T-cell (primary cell): ENCODE measurements around the gene CCDC127. TPM values are rescaled to one million over a fixed set of nuclear protein-coding genes. Genes with fewer than 3 reads are reported as not detected.
"Not testable (repeated sequence)": the region's sequence is repeated elsewhere in the genome, so short reads cannot be mapped to it uniquely, and the experiment has no call there.

Experiments
- ATAC-seq, 4 experiments: fragments of 200-7000 bp in 3 of 4; fragments of 150-1000 bp in 1 of 4; cut with Tn5 transposase; replicated peaks in 1 of 4; 1 replicate in 3 of 4; 2 replicates in 1 of 4; pipeline ENCODE4 v1.10.0; 2021; ENCODE audit warnings: moderate library complexity in 3 of 4, mild to moderate bottlenecking in 2 of 4, moderate number of reproducible peaks in 1 of 4
- CTCF ChIA-PET, 2 donors: fragments of 300-600 bp; sonication (Branson Sonifier 250); formaldehyde crosslinking; loops; one replicate each; lab custom pipeline; 2022; ENCODE audit warnings: antibody characterized with exemption in 2 of 2; lab: Charles Lee
- POLR2A ChIA-PET, 2 donors: fragments of 300-600 bp; sonication (Branson Sonifier 250); formaldehyde crosslinking; loops; one replicate each; lab custom pipeline; 2022; ENCODE audit warnings: antibody characterized with exemption in 2 of 2; lab: Charles Lee
- DNase-seq, 35 experiments: peaks; one replicate each; pipeline versions ENCODE4 v3.0.0 to v3.0.0-alpha.2; 2013 to 2023
- H3K27ac ChIP-seq: one replicate; pipeline ENCODE4 v1.5.1; 2013; ENCODE audit warnings: low read length
- H3K27me3 ChIP-seq, 2 experiments: replicated peaks in 1 of 2; 1 replicate in 1 of 2; 2 replicates in 1 of 2; pipeline versions ENCODE4 v1.6.1 to v1.7.0; 2013; ENCODE audit warnings: low read length in 1 of 2, mixed read lengths in 1 of 2; ENCODE audit not compliant: control insufficient read depth in 2 of 2, insufficient read depth in 2 of 2; ENCODE audit errors: extremely low read depth in 1 of 2
- H3K36me3 ChIP-seq, 2 donors: 1 replicate in 1 of 2; 2 replicates in 1 of 2; pipeline versions ENCODE4 v1.6.1 to v1.7.0; 2013; ENCODE audit warnings: low read length in 1 of 2; ENCODE audit not compliant: control insufficient read depth in 2 of 2, insufficient read depth in 1 of 2; ENCODE audit errors: extremely low read depth in 1 of 2
- H3K4me1 ChIP-seq, 2 experiments: 1 replicate in 1 of 2; 2 replicates in 1 of 2; pipeline versions ENCODE4 v1.6.1 to v1.7.0; 2013; ENCODE audit warnings: low read length in 2 of 2, mixed read lengths in 1 of 2; ENCODE audit not compliant: insufficient read depth in 2 of 2, control insufficient read depth in 1 of 2; ENCODE audit errors: extremely low read depth in 1 of 2
- H3K4me3 ChIP-seq, 2 donors: 1 replicate in 1 of 2; 2 replicates in 1 of 2; pipeline versions ENCODE4 v1.5.1 to v1.7.0; 2013; ENCODE audit warnings: mild to moderate bottlenecking in 2 of 2, low read length in 1 of 2, moderate library complexity in 1 of 2; ENCODE audit not compliant: control insufficient read depth in 1 of 2; ENCODE audit errors: extremely low read depth in 1 of 2
- H3K9me3 ChIP-seq: 2 replicates; pipeline ENCODE4 v1.7.0; 2013
- H3K27ac Mint-ChIP-seq, 2 donors: one replicate each; pipeline ENCODE4 v1.8.0; 2020 to 2021; ENCODE audit warnings: mild to moderate bottlenecking in 2 of 2, mixed read lengths in 2 of 2
- H3K27me3 Mint-ChIP-seq, 2 donors: one replicate each; pipeline ENCODE4 v1.8.0; 2021 to 2022; ENCODE audit warnings: mixed read lengths in 2 of 2
- H3K36me3 Mint-ChIP-seq: one replicate; pipeline ENCODE4 v1.8.0; 2021; ENCODE audit warnings: mixed read lengths
- H3K4me1 Mint-ChIP-seq, 3 donors: one replicate each; pipeline ENCODE4 v1.8.0; 2020 to 2022; ENCODE audit warnings: mixed read lengths in 3 of 3, mild to moderate bottlenecking in 1 of 3
- H3K4me3 Mint-ChIP-seq, 3 donors: one replicate each; pipeline ENCODE4 v1.8.0; 2020 to 2022; ENCODE audit warnings: mild to moderate bottlenecking in 3 of 3, mixed read lengths in 3 of 3, moderate library complexity in 3 of 3
- H3K9me3 Mint-ChIP-seq, 3 donors: one replicate each; pipeline ENCODE4 v1.8.0; 2020 to 2022; ENCODE audit warnings: mixed read lengths in 3 of 3
- WGBS: methylation state at CpG from one replicate; pipeline ENCODE4 v1.1.5; 2013; ENCODE audit warnings: missing lambda C conversion rate; ENCODE audit not compliant: insufficient coverage; 5-methylcytosine and 5-hydroxymethylcytosine counted together
- total RNA-seq, 35 experiments: library from RNA in 6 of 35; stranded (reverse) in 6 of 35; fragments of 120-200 nt in 1 of 35; gene quantifications; one replicate each; pipeline versions ENCODE4 v1.2.1 to v1.2.4 and lab custom pipeline; 2013 to 2026

Gene CCDC127
- total RNA-seq, 5 donors from 2014 or later (not counting 1 experiment from before 2014, with no cell fraction given): 2.5 to 9.8 (median 6.3) TPM

- 100% methylated on average over 3 of the region's 7 CpGs for WGBS
These were observed 22.6 kb upstream of the CCDC127 start for GRCh38 chr5:240550-240949.

GRCh38 chr5:237931-238330 lies 20.0 kb upstream of the CCDC127 start:
- H3K4me3 Mint-ChIP-seq, H3K9me3 Mint-ChIP-seq, H3K27me3 Mint-ChIP-seq, H3K27ac Mint-ChIP-seq, H3K4me3 ChIP-seq, POLR2A ChIA-PET, CTCF ChIA-PET, H3K4me1 Mint-ChIP-seq, H3K4me1 ChIP-seq, ATAC-seq, H3K27ac ChIP-seq, DNase-seq, H3K27me3 ChIP-seq, H3K9me3 ChIP-seq: not testable (repeated sequence)
- peaks cover 7 to 63% of the 10 kb centered on the region in 2 donors for H3K36me3 ChIP-seq
- peaks cover 49% of the 10 kb centered on the region for H3K36me3 Mint-ChIP-seq
- 97% methylated on average over 4 of the region's 8 CpGs for WGBS

More at GRCh38 chr5:240550-240949, 22.6 kb upstream of the CCDC127 start:
- Mint-ChIP-seq H3K4me1 (peaks cover 0 to 25% (median 0%) of the 10 kb centered on the region in 3 donors), H3K36me3 (peaks cover 39% of the 10 kb centered on the region)
- H3K9me3 ChIP-seq, DNase-seq, H3K4me3 ChIP-seq, H3K27me3 ChIP-seq, H3K9me3 Mint-ChIP-seq, ATAC-seq, H3K27me3 Mint-ChIP-seq, H3K4me1 ChIP-seq, H3K27ac ChIP-seq, POLR2A ChIA-PET, H3K27ac Mint-ChIP-seq, H3K4me3 Mint-ChIP-seq, CTCF ChIA-PET: not testable (repeated sequence)
- peaks cover 5 to 49% of the 10 kb centered on the region in 2 donors for H3K36me3 ChIP-seq

GRCh38 chr5:235527-235926 lies 17.6 kb upstream of the CCDC127 start:
- not testable (repeated sequence) for H3K27ac Mint-ChIP-seq, ATAC-seq, H3K4me1 Mint-ChIP-seq

GRCh38 chr5:234450-234849 lies 16.5 kb upstream of the CCDC127 start:
- H3K27me3 ChIP-seq: no peaks in the 10 kb centered on the region

More at GRCh38 chr5:235527-235926, 17.6 kb upstream of the CCDC127 start:
- H3K4me3 ChIP-seq, H3K27me3 Mint-ChIP-seq, H3K27me3 ChIP-seq, CTCF ChIA-PET, H3K9me3 ChIP-seq, H3K4me1 ChIP-seq, H3K4me3 Mint-ChIP-seq, H3K27ac ChIP-seq, POLR2A ChIA-PET, DNase-seq, H3K9me3 Mint-ChIP-seq: not testable (repeated sequence)
- H3K36me3 Mint-ChIP-seq: peaks cover 46% of the 10 kb centered on the region
- peaks cover 10 to 61% of the 10 kb centered on the region in 2 donors for H3K36me3 ChIP-seq
- WGBS: 100% methylated on average over 1 of the region's 9 CpGs

GRCh38 chr5:233426-233825 lies 15.5 kb upstream of the CCDC127 start:
- POLR2A ChIA-PET: interaction anchor here in 1 of 2 donors (0.5 kb wide), 1 partner anchor 28 kb away, joined by 3 read pairs; no protein-coding TSS in a partner anchor
- H3K36me3 Mint-ChIP-seq: peaks cover 53% of the 10 kb centered on the region
- not testable (repeated sequence) for H3K4me1 ChIP-seq

More at GRCh38 chr5:234450-234849, 16.5 kb upstream of the CCDC127 start:
- no peaks in the 10 kb centered on the region for H3K9me3 ChIP-seq
- no peak overlapping the region for H3K27ac ChIP-seq
- H3K36me3 Mint-ChIP-seq: peaks cover 45% of the 10 kb centered on the region
- ChIA-PET CTCF (no interaction called here), POLR2A (no interaction called here)
- no peak overlapping the region for H3K4me3 ChIP-seq
- WGBS: 100% methylated on average over 4 of the region's 8 CpGs
- no peaks in the 10 kb centered on the region for H3K4me1 ChIP-seq
- H3K4me3 Mint-ChIP-seq: no peak overlapping the region
- no peak for DNase-seq
- no peaks in the 10 kb centered on the region for H3K27me3 Mint-ChIP-seq
- no peak for ATAC-seq
- H3K9me3 Mint-ChIP-seq: no peaks in the 10 kb centered on the region
- no peaks in the 10 kb centered on the region for H3K4me1 Mint-ChIP-seq
- peaks cover 10 to 64% of the 10 kb centered on the region in 2 donors for H3K36me3 ChIP-seq
- no peak overlapping the region for H3K27ac Mint-ChIP-seq

GRCh38 chr5:231661-232060 lies 13.7 kb upstream of the CCDC127 start:
- Mint-ChIP-seq H3K27me3 (no peaks in the 10 kb centered on the region), H3K4me3 (no peak overlapping the region), H3K36me3 (peaks cover 59% of the 10 kb centered on the region), H3K27ac (no peak overlapping the region), H3K9me3 (no peaks in the 10 kb centered on the region), H3K4me1 (no peaks in the 10 kb centered on the region)
- Histone ChIP-seq H3K27me3 (no peaks in the 10 kb centered on the region), H3K27ac (no peak overlapping the region), H3K36me3 (peaks cover 5 to 76% of the 10 kb centered on the region in 2 donors), H3K4me3 (no peak overlapping the region), H3K9me3 (no peaks in the 10 kb centered on the region), H3K4me1 (no peaks in the 10 kb centered on the region)
- CTCF ChIA-PET: no interaction called here
- DNase-seq: no peak
- POLR2A ChIA-PET: no interaction called here
- no peak for ATAC-seq
- WGBS: 67% methylated on average over 10 of the region's 13 CpGs

More at GRCh38 chr5:233426-233825, 15.5 kb upstream of the CCDC127 start:
- CTCF ChIA-PET, H3K9me3 ChIP-seq, DNase-seq, H3K27me3 Mint-ChIP-seq, H3K4me3 ChIP-seq, H3K4me3 Mint-ChIP-seq, H3K27ac ChIP-seq, H3K27ac Mint-ChIP-seq, H3K4me1 Mint-ChIP-seq, ATAC-seq, H3K9me3 Mint-ChIP-seq, H3K27me3 ChIP-seq: not testable (repeated sequence)
- H3K36me3 ChIP-seq: peaks cover 7 to 67% of the 10 kb centered on the region in 2 donors
- WGBS: 95% methylated on average over 9 of the region's 20 CpGs

- Histone ChIP-seq H3K36me3 (peaks cover 12 to 85% of the 10 kb centered on the region in 2 donors), H3K4me1 (no peaks in the 10 kb centered on the region), H3K9me3 (no peaks in the 10 kb centered on the region), H3K4me3 (no peak overlapping the region), H3K27me3 (no peaks in the 10 kb centered on the region), H3K27ac (no peak overlapping the region)
- WGBS: 97% methylated on average over 11 of the region's 14 CpGs
- H3K9me3 Mint-ChIP-seq: no peaks in the 10 kb centered on the region
- CTCF ChIA-PET: no interaction called here
- peaks cover 60% of the 10 kb centered on the region for H3K36me3 Mint-ChIP-seq
- POLR2A ChIA-PET: no interaction called here
- no peak for ATAC-seq
- H3K4me1 Mint-ChIP-seq: peaks cover 0 to 2% (median 0%) of the 10 kb centered on the region in 3 donors
- no peak overlapping the region for H3K27ac Mint-ChIP-seq
- DNase-seq: no peak
- H3K27me3 Mint-ChIP-seq: no peaks in the 10 kb centered on the region
- no peak overlapping the region for H3K4me3 Mint-ChIP-seq
These were observed 12.8 kb upstream of the CCDC127 start for GRCh38 chr5:230711-231110.
